K562 (cell line): ENCODE results near the gene NEU1. TPM values are rescaled to one million over a fixed set of nuclear protein-coding genes. Genes with fewer than 3 reads are reported as not detected.

Experiments used
- ARID4B ChIP-seq: sonication (generic); formaldehyde crosslinking; IDR thresholded peaks from 2 replicates; pipeline ENCODE4 v1.8.0; 2022; ENCODE audit warnings: mild to moderate bottlenecking, missing genetic modification reagents
- ATF4 ChIP-seq: fragments of 450-650 bp; formaldehyde crosslinking; IDR thresholded peaks from 2 replicates; pipeline ENCODE4 v1.4.0; 2022; ENCODE audit warnings: mild to moderate bottlenecking, moderate library complexity
- BCOR ChIP-seq: fragments of 450-650 bp; IDR thresholded peaks from 2 replicates; pipeline ENCODE4 v1.6.1; 2016
- CBFA2T2 ChIP-seq: fragments of 450-650 bp; conservative IDR thresholded peaks from 2 replicates; pipeline ENCODE4 v1.6.1; 2017; ENCODE audit warnings: mild to moderate bottlenecking
- CBFB ChIP-seq: sonication (generic); formaldehyde crosslinking; IDR thresholded peaks from 2 replicates; pipeline ENCODE4 v1.4.0; 2020; ENCODE audit warnings: mild to moderate bottlenecking, missing genetic modification reagents
- CBX3 ChIP-seq, 2 experiments: IDR thresholded peaks; 1 replicate in 1 of 2; 2 replicates in 1 of 2; pipeline ENCODE4 v1.6.1; 2012; ENCODE audit warnings: inconsistent platforms in 2 of 2, low read length in 2 of 2, borderline replicate concordance in 1 of 2, control low read depth in 1 of 2
- DIDO1 ChIP-seq: fragments of 450-650 bp; IDR thresholded peaks from 2 replicates; pipeline ENCODE4 v1.6.1; 2016; ENCODE audit warnings: low read depth, missing biosample characterization, missing genetic modification characterization
- E2F1 ChIP-seq: sonication (generic); formaldehyde crosslinking; IDR thresholded peaks from 2 replicates; pipeline ENCODE4 v1.8.1; 2023; ENCODE audit warnings: mild to moderate bottlenecking, missing genetic modification reagents, moderate library complexity
- EHMT2 ChIP-seq: fragments of 450-650 bp; IDR thresholded peaks from 2 replicates; pipeline ENCODE4 v1.6.1; 2018; ENCODE audit warnings: antibody characterized with exemption
- MCM5 ChIP-seq: fragments of 450-650 bp; IDR thresholded peaks from 2 replicates; pipeline ENCODE4 v1.6.1; 2016; ENCODE audit warnings: low read depth
- NFYB ChIP-seq: IDR thresholded peaks from 2 replicates; pipeline ENCODE4 v1.6.1; 2011; ENCODE audit warnings: mild to moderate bottlenecking, moderate library complexity; ENCODE audit not compliant: insufficient read length; ENCODE audit errors: extremely low read depth
- TBP ChIP-seq: optimal IDR thresholded peaks from 2 replicates; pipeline ENCODE3; 2011; ENCODE audit warnings: low read depth, low read length, improper control_type of control experiment
- YBX1 ChIP-seq: fragments of 450-650 bp; IDR thresholded peaks from 2 replicates; pipeline ENCODE4 v1.7.1; 2016; ENCODE audit warnings: mild to moderate bottlenecking
- ZFP36 ChIP-seq: fragments of 150-350 bp; IDR thresholded peaks from 2 replicates; pipeline ENCODE4 v1.6.1; 2018; ENCODE audit warnings: low read length, low read depth; ENCODE audit not compliant: partially characterized antibody
- ZNF282 ChIP-seq: sonication (generic); formaldehyde crosslinking; IDR thresholded peaks from 2 replicates; pipeline ENCODE4 v1.8.1; 2023; ENCODE audit warnings: missing genetic modification reagents
- ZNF347 ChIP-seq: fragments of 450-650 bp; formaldehyde crosslinking; IDR thresholded peaks from 2 replicates; pipeline ENCODE4 v1.4.0; 2020; ENCODE audit warnings: low read depth, mild to moderate bottlenecking, moderate library complexity
- ZNF445 ChIP-seq: fragments of 250-450 bp; sonication (Bioruptor Pico); IDR thresholded peaks from 2 replicates; pipeline ENCODE4 v1.4.0; 2020; ENCODE audit warnings: low read depth, mild to moderate bottlenecking, moderate library complexity
- polyA plus RNA-seq, 8 experiments: library from polyadenylated mRNA; depleted of rRNA in 4 of 8; stranded (reverse) in 5 of 8; unstranded in 3 of 8; fragments of >200 nt; fragmentation: Nextera tagmentation in 2 of 8; fragmentation: Illumina TruSeq in 1 of 8; extraction: Ambion mirVana in 2 of 8; extraction: Trizol in 1 of 8; gene quantifications; 2 replicates each; pipeline versions ENCODE4 v1.2.1 to v1.2.3, GENCODE V29; 2011 to 2014; ENCODE audit warnings: inconsistent platforms in 1 of 8, missing spikeins in 1 of 8
- total RNA-seq, 7 experiments: library from RNA; depleted of rRNA in 6 of 7; stranded (reverse); fragments of >200 nt in 6 of 7; fragmentation: Illumina TruSeq in 2 of 7; extraction: Trizol in 2 of 7; gene quantifications; 2 replicates each; pipeline versions ENCODE4 v1.2.1 to v1.2.3, GENCODE V29; 2011 to 2021; ENCODE audit warnings: low replicate concordance in 1 of 7
- TF ChIP-seq, protein P1 (sequence below): fragments of 250-450 bp; sonication (Bioruptor Pico); IDR thresholded peaks from 2 replicates; pipeline ENCODE4 v1.8.0; 2022; ENCODE audit warnings: moderate library complexity, mild to moderate bottlenecking, inconsistent platforms
- TF ChIP-seq, protein P2 (sequence below), 2 experiments: IDR thresholded peaks; 2 replicates each; pipeline ENCODE4 v1.6.1; 2011; ENCODE audit warnings: borderline replicate concordance in 1 of 2, control low read depth in 1 of 2, low read depth in 1 of 2, low read length in 1 of 2, mild to moderate bottlenecking in 1 of 2, mixed read lengths in 1 of 2, moderate library complexity in 1 of 2; ENCODE audit not compliant: insufficient read depth in 1 of 2, insufficient read length in 1 of 2, poor library complexity in 1 of 2, severe bottlenecking in 1 of 2; ENCODE audit errors: extremely low read depth in 1 of 2

NEU1 gene
- total and polyA plus RNA-seq, 9 of the 15 experiments (the other 6 are each of a cell fraction or from before 2014, with no cell fraction given) = 14.8 to 67.8 (median 51.0) TPM

GRCh38 chr6:31822036-31822821 lies 40.4 kb downstream of the NEU1 start (continued):
- TF ChIP-seq E2F1 = peak; percentile 81; the same call in 1 of the 2 replicates
- TF ChIP-seq ZNF445 (CRISPR knock-in tag) = no peak
- TF ChIP-seq YBX1 = no peak
- TF ChIP-seq CBFA2T2 = no peak
- TF ChIP-seq, protein P1, sequence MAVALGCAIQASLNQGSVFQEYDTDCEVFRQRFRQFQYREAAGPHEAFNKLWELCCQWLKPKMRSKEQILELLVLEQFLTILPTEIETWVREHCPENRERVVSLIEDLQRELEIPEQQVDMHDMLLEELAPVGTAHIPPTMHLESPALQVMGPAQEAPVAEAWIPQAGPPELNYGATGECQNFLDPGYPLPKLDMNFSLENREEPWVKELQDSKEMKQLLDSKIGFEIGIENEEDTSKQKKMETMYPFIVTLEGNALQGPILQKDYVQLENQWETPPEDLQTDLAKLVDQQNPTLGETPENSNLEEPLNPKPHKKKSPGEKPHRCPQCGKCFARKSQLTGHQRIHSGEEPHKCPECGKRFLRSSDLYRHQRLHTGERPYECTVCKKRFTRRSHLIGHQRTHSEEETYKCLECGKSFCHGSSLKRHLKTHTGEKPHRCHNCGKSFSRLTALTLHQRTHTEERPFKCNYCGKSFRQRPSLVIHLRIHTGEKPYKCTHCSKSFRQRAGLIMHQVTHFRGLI (CRISPR knock-in tag) = no peak; the same call in 1 of the 2 replicates
- TF ChIP-seq CBX3 (IDR thresholded peaks at IDR 0.05; ENCODE audit: borderline replicate concordance in 1 of 2, low read length in 2 of 2) = peak in 1 of 2 experiments; percentile 30; a peak in 1 of 3 replicates
- peak; percentile 95 for TF ChIP-seq TBP
- peak; percentile 77; the same call in 1 of the 2 replicates for TF ChIP-seq EHMT2
- TF ChIP-seq DIDO1 (tag) = no peak
- TF ChIP-seq MCM5 = no peak
- TF ChIP-seq, protein P2, sequence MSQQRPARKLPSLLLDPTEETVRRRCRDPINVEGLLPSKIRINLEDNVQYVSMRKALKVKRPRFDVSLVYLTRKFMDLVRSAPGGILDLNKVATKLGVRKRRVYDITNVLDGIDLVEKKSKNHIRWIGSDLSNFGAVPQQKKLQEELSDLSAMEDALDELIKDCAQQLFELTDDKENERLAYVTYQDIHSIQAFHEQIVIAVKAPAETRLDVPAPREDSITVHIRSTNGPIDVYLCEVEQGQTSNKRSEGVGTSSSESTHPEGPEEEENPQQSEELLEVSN (IDR thresholded peaks at IDR 0.05; ENCODE audit: borderline replicate concordance in 1 of 2, extremely low read depth in 1 of 2, insufficient read depth in 1 of 2, insufficient read length in 1 of 2, low read depth in 1 of 2, low read length in 1 of 2, poor library complexity in 1 of 2, severe bottlenecking in 1 of 2) = peak; percentile 25 to 74
- no peak for TF ChIP-seq ZNF282
- TF ChIP-seq ATF4 = peak; percentile 67
- peak; percentile 75 for TF ChIP-seq BCOR
- TF ChIP-seq CBFB (CRISPR knock-in tag) = no peak
- peak; percentile 66 for TF ChIP-seq ARID4B (CRISPR knock-in tag)
- no peak for TF ChIP-seq ZNF347 (CRISPR knock-in tag)
- TF ChIP-seq ZFP36 = peak; percentile 32
- no peak for TF ChIP-seq NFYB
